HG02885 (cell line): ENCODE measurements around the gene FUT3.
"Not testable (repeated sequence)": the region's sequence is repeated elsewhere in the genome, so short reads cannot be mapped to it uniquely, and the experiment has no call there.

ENCODE experiments used
- ATAC-seq: cut with Tn5 transposase; IDR thresholded peaks from one replicate; pipeline ENCODE4 v1.9.1; 2021; ENCODE audit warnings: mild to moderate bottlenecking; ENCODE audit not compliant: unreplicated experiment, poor library complexity

The FUT3 gene

GRCh38 chr19:5882421-5882968 lies 31.2 kb upstream of the FUT3 start:
- no peak for ATAC-seq

- no peak for ATAC-seq
Observed at GRCh38 chr19:5881543-5882299, 30.5 kb upstream of the FUT3 start.

GRCh38 chr19:5880604-5881078 lies 29.4 kb upstream of the FUT3 start:
- no peak for ATAC-seq

GRCh38 chr19:5880196-5880595 lies 28.9 kb upstream of the FUT3 start:
- ATAC-seq: no peak

- ATAC-seq: no peak
Observed at GRCh38 chr19:5877882-5878281, 26.6 kb upstream of the FUT3 start.

- ATAC-seq: no peak
Observed at GRCh38 chr19:5877427-5877826, 26.2 kb upstream of the FUT3 start.

- not testable (repeated sequence) for ATAC-seq
Observed at GRCh38 chr19:5874496-5874895, 23.2 kb upstream of the FUT3 start.

GRCh38 chr19:5873617-5874199 lies 22.5 kb upstream of the FUT3 start:
- ATAC-seq: no peak

- ATAC-seq: no peak
Observed at GRCh38 chr19:5870986-5871394, 19.7 kb upstream of the FUT3 start.

- no peak for ATAC-seq
Observed at GRCh38 chr19:5867201-5868136, 16.2 kb upstream of the FUT3 start.

- no peak for ATAC-seq
Observed at GRCh38 chr19:5865772-5866171, 14.5 kb upstream of the FUT3 start.

- no peak for ATAC-seq
Observed at GRCh38 chr19:5864725-5865486, 13.7 kb upstream of the FUT3 start.

GRCh38 chr19:5864013-5864720 lies 12.9 kb upstream of the FUT3 start:
- ATAC-seq: no peak

- no peak for ATAC-seq
Observed at GRCh38 chr19:5863030-5863665, 11.9 kb upstream of the FUT3 start.

- no peak for ATAC-seq
Observed at GRCh38 chr19:5857203-5858081, 6.2 kb upstream of the FUT3 start.

- not testable (repeated sequence) for ATAC-seq
Observed at GRCh38 chr19:5855151-5855550, 3.9 kb upstream of the FUT3 start.

- ATAC-seq: not testable (repeated sequence)
Observed at GRCh38 chr19:5854121-5854520, 2.9 kb upstream of the FUT3 start.

GRCh38 chr19:5850743-5851293 lies 431 bp downstream of the FUT3 start:
- ATAC-seq: no peak
